Natural killer cell (primary cell): ENCODE data around the gene PIKFYVE. TPM values are rescaled to one million over a fixed set of nuclear protein-coding genes. Genes with fewer than 3 reads are reported as not detected.

Experiments used
- ATAC-seq, 3 donors: fragments of 150-1000 bp in 2 of 3; fragments of 200-7000 bp in 1 of 3; cut with Tn5 transposase; 1 replicate in 1 of 3; 2 replicates in 2 of 3; pipeline ENCODE4 v1.10.0; 2021; ENCODE audit warnings: mild to moderate bottlenecking in 2 of 3, moderate library complexity in 2 of 3
- DNase-seq, 2 donors: peaks; one replicate each; pipeline versions ENCODE4 v3.0.0 to v3.0.0-alpha.2; 2013 to 2021; ENCODE audit warnings: mixed read lengths in 1 of 2
- H3K27ac ChIP-seq: one replicate; pipeline ENCODE4 v1.5.1; 2013; ENCODE audit warnings: mild to moderate bottlenecking, low read length
- H3K27me3 ChIP-seq: one replicate; pipeline ENCODE4 v1.6.1; 2013; ENCODE audit warnings: low read length; ENCODE audit not compliant: control insufficient read depth, insufficient read depth
- H3K36me3 ChIP-seq: one replicate; pipeline ENCODE4 v1.6.1; 2013; ENCODE audit warnings: low read length; ENCODE audit not compliant: control insufficient read depth, insufficient read depth
- H3K4me1 ChIP-seq: one replicate; pipeline ENCODE4 v1.6.1; 2013; ENCODE audit warnings: low read length; ENCODE audit not compliant: control insufficient read depth, insufficient read depth
- H3K4me3 ChIP-seq: one replicate; pipeline ENCODE4 v1.5.1; 2013; ENCODE audit warnings: low read length
- H3K9me3 ChIP-seq: one replicate; pipeline ENCODE4 v1.6.1; 2013; ENCODE audit warnings: low read length; ENCODE audit not compliant: control insufficient read depth, insufficient read depth
- H3K27ac Mint-ChIP-seq, 2 donors: one replicate each; pipeline ENCODE4 v1.8.0; 2022; ENCODE audit warnings: mild to moderate bottlenecking in 2 of 2, mixed read lengths in 2 of 2, moderate library complexity in 1 of 2
- H3K27me3 Mint-ChIP-seq, 2 donors: one replicate each; pipeline ENCODE4 v1.8.0; 2022; ENCODE audit warnings: low read depth in 2 of 2, mixed read lengths in 2 of 2
- H3K36me3 Mint-ChIP-seq: one replicate; pipeline ENCODE4 v1.8.0; 2022; ENCODE audit warnings: mixed read lengths
- H3K4me1 Mint-ChIP-seq, 2 donors: one replicate each; pipeline ENCODE4 v1.8.0; 2022; ENCODE audit warnings: mixed read lengths in 2 of 2
- H3K4me3 Mint-ChIP-seq: one replicate; pipeline ENCODE4 v1.8.0; 2022; ENCODE audit warnings: mild to moderate bottlenecking, moderate library complexity, mixed read lengths
- H3K9me3 Mint-ChIP-seq, 2 donors: one replicate each; pipeline ENCODE4 v1.8.0; 2022; ENCODE audit warnings: mixed read lengths in 2 of 2
- CTCF ChIP-seq: fragments of 200-600 bp; IDR thresholded peaks from one replicate; pipeline ENCODE4 v1.8.0; 2022; ENCODE audit warnings: antibody characterized with exemption
- WGBS: methylation state at CpG from one replicate; pipeline ENCODE4 v1.1.7; 2013; ENCODE audit warnings: missing lambda C conversion rate; ENCODE audit not compliant: insufficient coverage; 5-methylcytosine and 5-hydroxymethylcytosine counted together
- intact Hi-C: fragments of 100-400 bp; cut with micrococcal nuclease; formaldehyde crosslinking; loops from one replicate; pipeline ENCODE4 v1.14.2; 2022
- total RNA-seq, 4 donors: library from RNA; stranded (reverse); fragments of 120-200 nt in 1 of 4; gene quantifications; one replicate each; pipeline versions ENCODE4 v1.2.3 to v1.2.4, GENCODE V29; 2013 to 2022

Gene PIKFYVE
- total RNA-seq, 3 donors from 2014 or later (not counting 1 experiment from before 2014, with no cell fraction given): 38.9 to 48.7 (median 39.2) TPM

- Histone ChIP-seq H3K4me1 (no peaks in the 10 kb centered on the region), H3K36me3 (peaks cover 35% of the 10 kb centered on the region), H3K9me3 (no peaks in the 10 kb centered on the region), H3K27me3 (no peaks in the 10 kb centered on the region), H3K27ac (no peak overlapping the region), H3K4me3 (no peak overlapping the region)
- no peaks in the 10 kb centered on the region for H3K27me3 Mint-ChIP-seq
- TF ChIP-seq CTCF: no peak
- peaks cover 21% of the 10 kb centered on the region for H3K36me3 Mint-ChIP-seq
- no peak for ATAC-seq
- intact Hi-C loops: no loop called here
- no peak for DNase-seq
- no peak overlapping the region for H3K27ac Mint-ChIP-seq
- H3K4me1 Mint-ChIP-seq: no peaks in the 10 kb centered on the region
- H3K4me3 Mint-ChIP-seq: no peak overlapping the region
- peaks cover 0 to 4% of the 10 kb centered on the region in 2 donors for H3K9me3 Mint-ChIP-seq
- WGBS: no CpG with 5 or more reads among the region's 2 CpGs
These were observed 30.2 kb upstream of the PIKFYVE start for GRCh38 chr2:208235860-208236259.

GRCh38 chr2:208239770-208240493 lies 26.1 kb upstream of the PIKFYVE start:
- peaks cover 65% of the 10 kb centered on the region for H3K36me3 ChIP-seq
- H3K27ac ChIP-seq: no peak overlapping the region
- no peaks in the 10 kb centered on the region for H3K4me1 Mint-ChIP-seq
- H3K27me3 Mint-ChIP-seq: no peaks in the 10 kb centered on the region
- H3K27me3 ChIP-seq: no peaks in the 10 kb centered on the region
- TF ChIP-seq CTCF: no peak
- H3K27ac Mint-ChIP-seq: peak overlapping the region in 1 of 2 donors; percentile 24
- intact Hi-C loops: no loop called here
- no peaks in the 10 kb centered on the region for H3K9me3 ChIP-seq
- H3K36me3 Mint-ChIP-seq: peaks cover 36% of the 10 kb centered on the region
- DNase-seq (no peak), ATAC-seq (no peak)
- no peak overlapping the region for H3K4me3 ChIP-seq
- no peaks in the 10 kb centered on the region for H3K4me1 ChIP-seq
- H3K4me3 Mint-ChIP-seq: no peak overlapping the region
- no peaks in the 10 kb centered on the region for H3K9me3 Mint-ChIP-seq
- 95% methylated on average over 8 of the region's 9 CpGs for WGBS

DNA sequence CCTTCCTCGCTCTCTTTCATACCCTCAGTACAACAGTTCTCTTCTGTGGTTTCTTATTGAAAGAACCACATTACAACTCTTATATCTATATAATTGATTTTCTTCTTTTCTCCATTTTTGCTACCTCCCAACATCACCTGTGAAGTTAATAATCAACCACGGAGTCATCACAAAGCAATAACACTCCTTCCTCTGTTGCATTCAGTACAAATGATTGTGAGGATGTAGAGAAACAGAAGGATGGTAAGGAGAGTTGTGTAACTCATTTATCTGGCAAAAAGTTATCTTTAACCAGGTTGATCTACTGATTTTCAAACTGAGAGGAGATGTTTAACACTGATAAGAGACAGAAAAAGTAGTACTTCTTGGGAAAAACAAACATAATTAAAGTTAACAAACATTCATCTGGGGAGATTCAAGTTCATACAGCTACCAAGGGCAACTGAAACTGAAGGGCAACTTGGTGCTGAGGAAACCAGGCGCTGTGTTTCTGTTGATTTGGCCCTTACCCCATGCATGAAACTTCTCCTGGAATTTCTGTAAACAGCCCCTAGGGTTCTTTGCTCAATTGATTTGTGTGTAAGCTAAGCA lies 25.3 kb upstream of the PIKFYVE start:
- intact Hi-C loops: no loop called here
- Histone ChIP-seq H3K36me3 (peaks cover 72% of the 10 kb centered on the region), H3K9me3 (no peaks in the 10 kb centered on the region), H3K27ac (no peak overlapping the region), H3K4me3 (no peak overlapping the region), H3K27me3 (no peaks in the 10 kb centered on the region), H3K4me1 (no peaks in the 10 kb centered on the region)
- no peak overlapping the region for H3K4me3 Mint-ChIP-seq
- WGBS: 88% methylated on average over 2 of the region's 3 CpGs
- H3K27me3 Mint-ChIP-seq: no peaks in the 10 kb centered on the region
- H3K36me3 Mint-ChIP-seq: peaks cover 33% of the 10 kb centered on the region
- no peaks in the 10 kb centered on the region for H3K4me1 Mint-ChIP-seq
- ATAC-seq: no peak
- no peak overlapping the region for H3K27ac Mint-ChIP-seq
- TF ChIP-seq CTCF: no peak
- no peaks in the 10 kb centered on the region for H3K9me3 Mint-ChIP-seq
- no peak for DNase-seq
